HepG2 (cell line): ENCODE results near the gene ZNF12. TPM values are rescaled to one million over a fixed set of nuclear protein-coding genes. Genes with fewer than 3 reads are reported as not detected.

ENCODE experiments used
- ATRX ChIP-seq: sonication (generic); formaldehyde crosslinking; IDR thresholded peaks from 2 replicates; pipeline ENCODE4 v1.4.0; 2020; ENCODE audit warnings: missing genetic modification reagents, borderline replicate concordance
- DBP ChIP-seq: sonication (generic); formaldehyde crosslinking; IDR thresholded peaks from 2 replicates; pipeline ENCODE4 v1.4.0; 2020; ENCODE audit warnings: missing genetic modification reagents; ENCODE audit errors: not compliant biosample characterization
- E2F5 ChIP-seq: sonication (generic); formaldehyde crosslinking; conservative IDR thresholded peaks from 2 replicates; pipeline ENCODE4 v1.4.0; 2020; ENCODE audit warnings: missing genetic modification reagents
- FOSL1 ChIP-seq: sonication (generic); formaldehyde crosslinking; IDR thresholded peaks from 2 replicates; pipeline ENCODE4 v1.9.0; 2021; ENCODE audit warnings: missing genetic modification reagents, borderline replicate concordance
- GATA4 ChIP-seq: sonication (generic); IDR thresholded peaks from 2 replicates; pipeline ENCODE4 v1.6.1; 2016; ENCODE audit warnings: antibody characterized with exemption, low read depth, borderline replicate concordance
- GPBP1L1 ChIP-seq: sonication (generic); formaldehyde crosslinking; IDR thresholded peaks from 2 replicates; pipeline ENCODE4 v1.5.0; 2020; ENCODE audit warnings: mild to moderate bottlenecking, missing genetic modification reagents
- HOMEZ ChIP-seq: IDR thresholded peaks from 2 replicates; pipeline ENCODE4 v1.6.1; 2016; ENCODE audit warnings: low read depth
- KDM1A ChIP-seq: IDR thresholded peaks from 2 replicates; pipeline ENCODE4 v1.6.1; 2016; ENCODE audit warnings: missing compliant biosample characterization
- NFKBIZ ChIP-seq: IDR thresholded peaks from 2 replicates; pipeline ENCODE4 v1.6.1; 2018; ENCODE audit warnings: missing genetic modification reagents, missing compliant biosample characterization
- NR2F6 ChIP-seq, 2 experiments: IDR thresholded peaks; 2 replicates each; pipeline ENCODE4 v1.6.1; 2016; ENCODE audit warnings: antibody characterized with exemption in 1 of 2, mild to moderate bottlenecking in 1 of 2
- PPARG ChIP-seq: conservative IDR thresholded peaks from 2 replicates; pipeline ENCODE4 v1.6.1; 2016; ENCODE audit warnings: missing biosample characterization, missing genetic modification reagents
- PTBP1 ChIP-seq: fragments of 200-400 bp; formaldehyde crosslinking; IDR thresholded peaks from 2 replicates; pipeline ENCODE4 v1.6.1; 2018; ENCODE audit warnings: low read length, low read depth; ENCODE audit not compliant: poor library complexity, severe bottlenecking
- SMC3 ChIP-seq: IDR thresholded peaks from 2 replicates; pipeline ENCODE4 v1.6.1; 2011; ENCODE audit warnings: low read length, improper control_type of control experiment
- SRSF1 ChIP-seq: fragments of 200-400 bp; formaldehyde crosslinking; optimal IDR thresholded peaks from 2 replicates; pipeline ENCODE3; 2017; ENCODE audit warnings: mild to moderate bottlenecking, low read depth, low read length, moderate library complexity
- TBX2 ChIP-seq: sonication (generic); formaldehyde crosslinking; IDR thresholded peaks from 2 replicates; pipeline ENCODE4 v1.5.0; 2020; ENCODE audit warnings: missing genetic modification reagents, mild to moderate bottlenecking, borderline replicate concordance
- TRIM24 ChIP-seq: sonication (generic); formaldehyde crosslinking; IDR thresholded peaks from 2 replicates; pipeline ENCODE4 v1.8.0; 2022; ENCODE audit warnings: mild to moderate bottlenecking, missing genetic modification reagents
- ZMAT5 ChIP-seq: sonication (generic); formaldehyde crosslinking; IDR thresholded peaks from 2 replicates; pipeline ENCODE4 v1.5.0; 2020; ENCODE audit warnings: mild to moderate bottlenecking, low read depth, missing genetic modification reagents, borderline replicate concordance
- ZNF101 ChIP-seq: sonication (generic); formaldehyde crosslinking; IDR thresholded peaks from 2 replicates; pipeline ENCODE4 v1.4.0; 2020; ENCODE audit warnings: mild to moderate bottlenecking, low read depth, missing genetic modification reagents, borderline replicate concordance
- ZNF292 ChIP-seq: sonication (generic); formaldehyde crosslinking; IDR thresholded peaks from 2 replicates; pipeline ENCODE4 v1.8.1; 2022; ENCODE audit warnings: mild to moderate bottlenecking, low read depth, missing genetic modification reagents, borderline replicate concordance
- ZNF367 ChIP-seq: sonication (generic); formaldehyde crosslinking; IDR thresholded peaks from 2 replicates; pipeline ENCODE4 v1.4.0; 2020; ENCODE audit warnings: missing genetic modification reagents, borderline replicate concordance
- ZNF451 ChIP-seq: sonication (generic); formaldehyde crosslinking; IDR thresholded peaks from 2 replicates; pipeline ENCODE4 v1.5.0; 2020; ENCODE audit warnings: mild to moderate bottlenecking, missing genetic modification reagents
- ZNF614 ChIP-seq: IDR thresholded peaks from 2 replicates; pipeline ENCODE4 v1.6.1; 2018; ENCODE audit warnings: missing biosample characterization, missing genetic modification reagents, inconsistent platforms, borderline replicate concordance
- ZNF7 ChIP-seq: IDR thresholded peaks from 2 replicates; pipeline ENCODE4 v1.6.1; 2016; ENCODE audit warnings: missing biosample characterization, missing genetic modification reagents
- ZNF746 ChIP-seq: sonication (generic); formaldehyde crosslinking; IDR thresholded peaks from 2 replicates; pipeline ENCODE4 v1.8.0; 2022; ENCODE audit warnings: mild to moderate bottlenecking, missing genetic modification reagents
- ZNF775 ChIP-seq: sonication (generic); formaldehyde crosslinking; IDR thresholded peaks from 2 replicates; pipeline ENCODE4 v1.4.0; 2020; ENCODE audit warnings: missing genetic modification reagents, mild to moderate bottlenecking, moderate library complexity, borderline replicate concordance
- polyA plus RNA-seq, 8 experiments: library from polyadenylated mRNA; depleted of rRNA in 3 of 8; stranded (reverse) in 7 of 8; unstranded in 1 of 8; fragments of >200 nt; fragmentation: Illumina TruSeq in 4 of 8; extraction: Trizol in 4 of 8; gene quantifications; 2 replicates each; pipeline versions ENCODE4 v1.2.1 to v1.2.3, GENCODE V29; 2011 to 2016; ENCODE audit warnings: low read depth in 4 of 8, missing spikeins in 1 of 8, mixed read lengths in 1 of 8; ENCODE audit not compliant: insufficient read depth in 1 of 8
- total RNA-seq, 5 experiments: library from RNA; depleted of rRNA; stranded (reverse); fragments of >200 nt; fragmentation: Illumina TruSeq; extraction: Trizol; gene quantifications; 2 replicates each; pipeline ENCODE4 v1.2.3, GENCODE V29; 2016; ENCODE audit warnings: low read depth in 1 of 5

ZNF12 gene
- total and polyA plus RNA-seq, 2 of the 13 experiments (the other 11 are each of a cell fraction or from before 2014, with no cell fraction given), result 21.4 to 22.8 TPM

- TF ChIP-seq ZNF614 (CRISPR knock-in tag) (peak; percentile 64; the same call in 1 of the 2 replicates), NR2F6 (IDR thresholded peaks at IDR 0.05) (no peak), NR2F6 (CRISPR knock-in tag; IDR thresholded peaks at IDR 0.05) (peak; percentile 32; the same call in 1 of the 2 replicates), ZNF775 (CRISPR knock-in tag) (peak; percentile 37; the same call in 1 of the 2 replicates), SRSF1 (no peak), PTBP1 (no peak), E2F5 (CRISPR knock-in tag) (no peak), GATA4 (no peak), ATRX (CRISPR knock-in tag) (no peak), PPARG (CRISPR knock-in tag) (peak; percentile 51; the same call in 1 of the 2 replicates), SMC3 (no peak), DBP (CRISPR knock-in tag) (peak; percentile 83), GPBP1L1 (CRISPR knock-in tag) (no peak), KDM1A (CRISPR knock-in tag) (no peak), TBX2 (CRISPR knock-in tag) (peak; percentile 74; the same call in 1 of the 2 replicates), ZNF367 (CRISPR knock-in tag) (no peak), HOMEZ (CRISPR knock-in tag) (no peak), NFKBIZ (no peak), FOSL1 (CRISPR knock-in tag) (no peak), ZNF292 (CRISPR knock-in tag) (no peak), TRIM24 (CRISPR knock-in tag) (no peak), ZNF7 (CRISPR knock-in tag) (no peak), ZNF451 (CRISPR knock-in tag) (no peak), ZNF746 (no peak; the same call in 1 of the 2 replicates), ZNF101 (CRISPR knock-in tag) (no peak), ZMAT5 (no peak)
These were observed 23.0 kb upstream of the ZNF12 start (continued) for GRCh38 chr7:6729492-6730342.
